22Rv1 (cell line): ENCODE results near the gene KRT3.

ENCODE experiments used
- ZFX ChIP-seq: fragments of 450-650 bp; IDR thresholded peaks from 2 replicates; pipeline ENCODE4 v1.6.1; 2017; ENCODE audit warnings: antibody characterized with exemption, borderline replicate concordance
- TF ChIP-seq, protein P1 (sequence below): fragments of 450-650 bp; IDR thresholded peaks from 2 replicates; pipeline ENCODE4 v1.5.1; 2017; ENCODE audit warnings: mild to moderate bottlenecking

DNA sequence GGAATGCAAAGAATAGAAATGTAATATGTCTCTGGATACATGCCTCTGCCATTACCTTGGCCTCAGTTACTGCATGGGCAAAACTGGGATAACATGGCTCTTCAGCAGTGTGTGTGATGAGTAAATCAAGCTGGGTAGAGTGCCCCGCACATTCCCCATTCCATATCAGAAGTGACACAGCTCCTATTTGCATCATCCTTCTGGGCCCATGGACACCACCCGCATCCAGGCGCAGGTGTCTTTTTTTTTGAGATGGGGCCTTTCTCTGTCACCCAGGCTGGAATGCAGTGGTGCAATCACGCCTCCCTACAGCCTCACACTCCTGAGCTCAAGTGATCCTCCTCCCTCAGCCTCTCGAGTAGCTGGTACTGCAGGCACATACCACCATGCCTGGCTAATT lies 50.4 kb downstream of the KRT3 start:
- TF ChIP-seq, protein P1, sequence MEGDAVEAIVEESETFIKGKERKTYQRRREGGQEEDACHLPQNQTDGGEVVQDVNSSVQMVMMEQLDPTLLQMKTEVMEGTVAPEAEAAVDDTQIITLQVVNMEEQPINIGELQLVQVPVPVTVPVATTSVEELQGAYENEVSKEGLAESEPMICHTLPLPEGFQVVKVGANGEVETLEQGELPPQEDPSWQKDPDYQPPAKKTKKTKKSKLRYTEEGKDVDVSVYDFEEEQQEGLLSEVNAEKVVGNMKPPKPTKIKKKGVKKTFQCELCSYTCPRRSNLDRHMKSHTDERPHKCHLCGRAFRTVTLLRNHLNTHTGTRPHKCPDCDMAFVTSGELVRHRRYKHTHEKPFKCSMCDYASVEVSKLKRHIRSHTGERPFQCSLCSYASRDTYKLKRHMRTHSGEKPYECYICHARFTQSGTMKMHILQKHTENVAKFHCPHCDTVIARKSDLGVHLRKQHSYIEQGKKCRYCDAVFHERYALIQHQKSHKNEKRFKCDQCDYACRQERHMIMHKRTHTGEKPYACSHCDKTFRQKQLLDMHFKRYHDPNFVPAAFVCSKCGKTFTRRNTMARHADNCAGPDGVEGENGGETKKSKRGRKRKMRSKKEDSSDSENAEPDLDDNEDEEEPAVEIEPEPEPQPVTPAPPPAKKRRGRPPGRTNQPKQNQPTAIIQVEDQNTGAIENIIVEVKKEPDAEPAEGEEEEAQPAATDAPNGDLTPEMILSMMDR: no peak
- TF ChIP-seq ZFX: no peak
